Fibroblast of skin of right quadriceps (primary cell): Measurements from ENCODE around the gene EFNA4.
A peak's percentile ranks its signal among the peaks of the same experiment; 100 is the strongest.

Experiments
- DNase-seq: peaks from one replicate; pipeline ENCODE4 v3.0.0-alpha.2; 2013

EFNA4 gene

GRCh38 chr1:155034318-155035208, 29.0 kb upstream of the EFNA4 start:
- no peak for DNase-seq

GRCh38 chr1:155035936-155036335, 27.6 kb upstream of the EFNA4 start:
- DNase-seq: no peak

- no peak for DNase-seq
These were observed 26.5 kb upstream of the EFNA4 start for GRCh38 chr1:155037043-155037442.

- DNase-seq: no peak
These were observed 25.6 kb upstream of the EFNA4 start for GRCh38 chr1:155037851-155038441.

- DNase-seq: no peak
These were observed 24.8 kb upstream of the EFNA4 start for GRCh38 chr1:155038602-155039307.

- no peak for DNase-seq
These were observed 24.3 kb upstream of the EFNA4 start for GRCh38 chr1:155039308-155039669.

GRCh38 chr1:155040358-155041093, 23.0 kb upstream of the EFNA4 start:
- DNase-seq: no peak

GRCh38 chr1:155042789-155043188, 20.8 kb upstream of the EFNA4 start:
- no peak for DNase-seq

- no peak for DNase-seq
These were observed 20.2 kb upstream of the EFNA4 start for GRCh38 chr1:155043301-155043702.

GRCh38 chr1:155043793-155044192, 19.7 kb upstream of the EFNA4 start:
- DNase-seq: no peak

- DNase-seq: no peak
These were observed 19.2 kb upstream of the EFNA4 start for GRCh38 chr1:155044365-155044764.

GRCh38 chr1:155044812-155045657, 18.5 kb upstream of the EFNA4 start:
- peak; percentile 51 for DNase-seq

GRCh38 chr1:155048449-155049334, 14.8 kb upstream of the EFNA4 start:
- DNase-seq: no peak

GRCh38 chr1:155049651-155050559, 13.6 kb upstream of the EFNA4 start:
- peak; percentile 70 for DNase-seq

- peak; percentile 59 for DNase-seq
These were observed 12.8 kb upstream of the EFNA4 start, which contains the start of gene ADAM15 for GRCh38 chr1:155050560-155051341. Gene ADAM15, plus strand, starts transcription at chr1:155051316. Its CDS starts 71 bp downstream, at chr1:155051387.

- DNase-seq: no peak
These were observed 12.2 kb upstream of the EFNA4 start for GRCh38 chr1:155051342-155051776.

GRCh38 chr1:155051777-155052398, 11.7 kb upstream of the EFNA4 start:
- DNase-seq: no peak
